Osteocyte (in vitro differentiated cells): ENCODE data around the gene NEFH. TPM values are rescaled to one million over a fixed set of nuclear protein-coding genes. Genes with fewer than 3 reads are reported as not detected.

ENCODE experiments used
- DNase-seq: peaks from one replicate; pipeline ENCODE4 v3.0.0; 2021; ENCODE audit warnings: mixed read lengths; ENCODE audit not compliant: unreplicated experiment; ENCODE audit errors: extremely low spot score
- H3K27ac Mint-ChIP-seq: one replicate; pipeline ENCODE4 v1.8.0; 2021; ENCODE audit warnings: mild to moderate bottlenecking, mixed read lengths; ENCODE audit not compliant: unreplicated experiment
- H3K27me3 Mint-ChIP-seq: one replicate; pipeline ENCODE4 v1.8.0; 2021; ENCODE audit warnings: mixed read lengths; ENCODE audit not compliant: unreplicated experiment
- H3K36me3 Mint-ChIP-seq: one replicate; pipeline ENCODE4 v1.8.0; 2021; ENCODE audit warnings: mixed read lengths; ENCODE audit not compliant: unreplicated experiment
- H3K4me1 Mint-ChIP-seq: one replicate; pipeline ENCODE4 v1.8.0; 2021; ENCODE audit warnings: mixed read lengths; ENCODE audit not compliant: unreplicated experiment
- H3K4me3 Mint-ChIP-seq: one replicate; pipeline ENCODE4 v1.8.0; 2021; ENCODE audit warnings: mild to moderate bottlenecking, moderate library complexity, mixed read lengths; ENCODE audit not compliant: unreplicated experiment
- H3K9me3 Mint-ChIP-seq: one replicate; pipeline ENCODE4 v1.8.0; 2021; ENCODE audit warnings: mixed read lengths; ENCODE audit not compliant: unreplicated experiment
- total RNA-seq: library from RNA; stranded (reverse); gene quantifications from 2 replicates; pipeline ENCODE4 v1.2.1, GENCODE V29; 2021
- TF ChIP-seq, protein P1 (sequence below): fragments of 200-600 bp; sonication (generic); IDR thresholded peaks from 2 replicates; pipeline ENCODE4 v1.5.0; 2021; ENCODE audit warnings: antibody characterized with exemption, mild to moderate bottlenecking, moderate library complexity

The NEFH gene
- total RNA-seq, 1 donor from 2014 or later, result 0.62 TPM

DNA sequence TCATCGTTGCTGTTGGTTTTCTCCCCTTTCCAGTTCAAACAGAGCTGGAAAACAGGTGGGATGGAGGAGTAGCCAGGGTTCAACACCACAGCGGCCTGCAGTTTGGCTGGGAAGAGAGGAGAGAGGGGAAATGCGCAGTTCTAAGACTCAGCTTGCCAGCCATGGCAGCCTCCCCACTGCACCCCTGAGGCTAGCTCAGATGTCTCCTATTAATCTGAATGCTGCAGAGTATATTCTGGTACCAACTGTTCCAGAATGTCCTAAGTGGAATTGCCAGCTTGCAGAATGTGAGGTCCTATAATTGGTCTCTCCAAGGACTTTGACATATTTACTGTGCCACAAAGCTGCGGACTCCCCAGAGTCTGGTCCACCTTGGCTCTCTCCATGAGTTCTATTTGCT, 32.0 kb downstream of the NEFH start:
- peaks cover 41% of the 10 kb centered on the region for H3K36me3 Mint-ChIP-seq

DNA sequence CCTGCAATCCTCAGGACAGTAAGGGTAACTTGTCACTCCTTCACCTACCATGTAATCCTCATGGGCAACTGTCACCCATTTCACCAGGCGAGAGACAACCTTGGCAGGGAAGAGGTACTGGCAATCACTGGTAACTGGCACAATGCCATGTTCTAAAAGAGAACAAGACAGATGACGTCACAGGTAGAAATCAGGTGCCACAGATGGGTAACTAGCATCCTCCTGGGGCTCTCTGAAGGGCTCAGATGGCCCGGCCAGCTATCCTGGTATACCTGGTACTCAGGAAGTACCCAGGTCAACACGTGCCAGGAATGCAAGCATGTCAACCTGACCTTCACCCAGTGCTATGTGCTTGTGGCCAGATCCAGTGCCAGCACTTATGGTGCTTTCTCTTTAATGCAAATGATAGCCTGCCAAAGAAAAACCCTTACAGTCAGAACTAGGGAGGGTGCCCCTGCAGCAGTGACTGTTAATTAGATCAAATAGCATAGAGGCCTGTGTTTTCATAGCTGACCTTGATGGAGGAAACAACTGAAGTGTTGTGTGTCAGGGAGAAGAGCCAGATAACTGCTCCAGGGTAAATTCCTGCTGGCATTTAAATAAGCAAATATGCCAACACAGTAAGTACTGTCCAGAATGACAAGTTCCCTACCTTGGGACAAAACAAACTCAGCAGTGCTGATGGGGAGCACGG, 37.3 kb downstream of the NEFH start:
- Mint-ChIP-seq H3K27ac (no peak overlapping the region), H3K9me3 (no peaks in the 10 kb centered on the region), H3K4me3 (no peak overlapping the region), H3K4me1 (no peaks in the 10 kb centered on the region), H3K27me3 (no peaks in the 10 kb centered on the region), H3K36me3 (peaks cover 37% of the 10 kb centered on the region)
- TF ChIP-seq, protein P1, sequence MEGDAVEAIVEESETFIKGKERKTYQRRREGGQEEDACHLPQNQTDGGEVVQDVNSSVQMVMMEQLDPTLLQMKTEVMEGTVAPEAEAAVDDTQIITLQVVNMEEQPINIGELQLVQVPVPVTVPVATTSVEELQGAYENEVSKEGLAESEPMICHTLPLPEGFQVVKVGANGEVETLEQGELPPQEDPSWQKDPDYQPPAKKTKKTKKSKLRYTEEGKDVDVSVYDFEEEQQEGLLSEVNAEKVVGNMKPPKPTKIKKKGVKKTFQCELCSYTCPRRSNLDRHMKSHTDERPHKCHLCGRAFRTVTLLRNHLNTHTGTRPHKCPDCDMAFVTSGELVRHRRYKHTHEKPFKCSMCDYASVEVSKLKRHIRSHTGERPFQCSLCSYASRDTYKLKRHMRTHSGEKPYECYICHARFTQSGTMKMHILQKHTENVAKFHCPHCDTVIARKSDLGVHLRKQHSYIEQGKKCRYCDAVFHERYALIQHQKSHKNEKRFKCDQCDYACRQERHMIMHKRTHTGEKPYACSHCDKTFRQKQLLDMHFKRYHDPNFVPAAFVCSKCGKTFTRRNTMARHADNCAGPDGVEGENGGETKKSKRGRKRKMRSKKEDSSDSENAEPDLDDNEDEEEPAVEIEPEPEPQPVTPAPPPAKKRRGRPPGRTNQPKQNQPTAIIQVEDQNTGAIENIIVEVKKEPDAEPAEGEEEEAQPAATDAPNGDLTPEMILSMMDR, result no peak
- DNase-seq, result no peak

More for the DNA sequence above, 32.0 kb downstream of the NEFH start:
- Mint-ChIP-seq H3K4me3 (no peak overlapping the region), H3K9me3 (no peaks in the 10 kb centered on the region), H3K27ac (no peak overlapping the region), H3K27me3 (no peaks in the 10 kb centered on the region), H3K4me1 (no peaks in the 10 kb centered on the region)
- DNase-seq, result no peak
- TF ChIP-seq, protein P1, result no peak

DNA sequence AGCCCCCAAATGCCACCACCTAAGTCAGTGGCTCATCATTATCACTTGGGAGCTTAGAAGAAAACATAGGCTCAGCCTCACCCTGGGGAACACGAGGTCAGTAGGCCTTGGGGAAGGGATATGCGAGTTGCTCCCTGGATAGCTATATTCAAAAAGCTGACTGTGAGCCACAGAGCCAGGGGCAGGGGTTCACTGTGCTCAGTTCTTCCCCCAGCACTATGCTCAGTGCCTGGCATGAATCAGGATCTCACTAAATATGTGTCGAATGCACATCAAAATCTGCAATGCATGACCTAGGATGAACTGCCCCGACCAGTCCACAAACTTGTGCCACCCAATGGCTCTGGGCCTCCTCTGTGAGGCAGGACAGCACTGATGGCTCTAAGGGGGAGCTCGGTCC, 38.4 kb downstream of the NEFH start:
- TF ChIP-seq, protein P1, result no peak
- Mint-ChIP-seq H3K36me3 (peaks cover 37% of the 10 kb centered on the region), H3K27me3 (no peaks in the 10 kb centered on the region), H3K4me1 (no peaks in the 10 kb centered on the region), H3K9me3 (no peaks in the 10 kb centered on the region), H3K4me3 (no peak overlapping the region), H3K27ac (no peak overlapping the region)
- DNase-seq, result no peak

DNA sequence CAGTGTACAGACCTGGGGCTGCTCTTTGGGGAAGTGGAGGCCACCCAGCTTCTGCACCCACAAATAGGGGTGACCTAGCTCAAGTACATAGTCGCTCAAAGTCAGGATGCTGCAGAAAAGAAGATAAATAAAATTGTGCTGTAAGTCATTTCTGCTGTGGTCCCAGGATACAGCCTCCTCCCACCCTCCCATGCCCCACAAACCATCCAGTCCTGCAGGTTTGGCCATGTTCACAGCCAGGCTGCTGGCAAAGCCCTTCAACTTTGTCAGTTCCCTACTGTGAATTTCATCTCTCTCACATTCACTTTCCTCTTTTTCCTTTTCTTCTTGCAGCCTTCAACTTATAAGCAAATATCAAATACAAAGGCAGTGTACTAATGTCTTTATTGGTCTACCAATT, 40.0 kb downstream of the NEFH start:
- Mint-ChIP-seq H3K9me3 (no peaks in the 10 kb centered on the region), H3K4me3 (no peak overlapping the region), H3K27ac (no peak overlapping the region), H3K27me3 (no peaks in the 10 kb centered on the region), H3K36me3 (peaks cover 47% of the 10 kb centered on the region), H3K4me1 (no peaks in the 10 kb centered on the region)
- TF ChIP-seq, protein P1, result no peak
- DNase-seq, result no peak

DNA sequence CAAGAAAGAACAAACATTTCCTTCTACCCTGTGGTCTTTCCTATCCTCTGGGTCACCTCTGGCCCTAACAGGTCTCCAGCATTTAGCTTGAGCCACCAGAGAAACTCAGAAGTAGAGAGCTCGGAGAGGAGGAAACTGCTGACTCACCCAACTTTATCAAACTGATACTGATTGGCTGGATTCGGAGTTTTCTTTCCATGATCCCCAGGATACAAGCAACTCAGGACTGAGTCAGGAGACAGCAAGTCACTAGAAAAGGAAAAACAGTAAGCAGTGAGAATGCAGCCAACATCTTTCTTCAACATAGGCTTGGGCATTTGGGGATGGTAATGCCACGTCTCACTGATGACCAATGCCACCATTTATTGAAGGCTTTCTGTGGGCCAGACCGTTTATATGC, 40.8 kb downstream of the NEFH start:
- Mint-ChIP-seq H3K27me3 (no peaks in the 10 kb centered on the region), H3K36me3 (peaks cover 45% of the 10 kb centered on the region), H3K4me1 (no peaks in the 10 kb centered on the region), H3K4me3 (no peak overlapping the region), H3K27ac (no peak overlapping the region), H3K9me3 (no peaks in the 10 kb centered on the region)
- TF ChIP-seq, protein P1, result no peak
- DNase-seq, result no peak
